Esophagus squamous epithelium (tissue), 5 donors: ENCODE measurements around the gene PRKN. TPM values are rescaled to one million over a fixed set of nuclear protein-coding genes. Genes with fewer than 3 reads are reported as not detected.

Experiments used
- DNase-seq: peaks from one replicate; lab custom pipeline; 2025; lab: John Stamatoyannopoulos, UW
- H3K27ac ChIP-seq, 4 donors: fragments of 200-600 bp; sonication (generic); one replicate each; pipeline ENCODE4 v1.5.1; 2016 to 2019; ENCODE audit warnings: mild to moderate bottlenecking in 1 of 4
- H3K27me3 ChIP-seq, 4 donors: fragments of 200-600 bp; sonication (generic); 1 replicate in 3 of 4; 2 replicates in 1 of 4; pipeline versions ENCODE4 v1.5.1 to v1.6.0; 2017 to 2021; ENCODE audit warnings: antibody characterized with exemption in 1 of 4
- H3K36me3 ChIP-seq, 3 donors: fragments of 200-600 bp; sonication (generic); one replicate each; pipeline ENCODE4 v1.5.1; 2016 to 2019
- H3K4me1 ChIP-seq, 3 donors: fragments of 200-600 bp; sonication (generic); one replicate each; pipeline ENCODE4 v1.5.1; 2017 to 2019
- H3K4me3 ChIP-seq, 4 donors: fragments of 200-600 bp; sonication (generic); 1 replicate in 3 of 4; 2 replicates in 1 of 4; pipeline ENCODE4 v1.5.1; 2016 to 2019; ENCODE audit warnings: mild to moderate bottlenecking in 2 of 4, moderate library complexity in 1 of 4
- H3K9me3 ChIP-seq, 3 donors: fragments of 200-600 bp; sonication (generic); one replicate each; pipeline ENCODE4 v1.5.1; 2016 to 2019
- CTCF ChIP-seq, 6 experiments: fragments of 450-650 bp in 4 of 6; fragments of 200-600 bp in 2 of 6; sonication (generic) in 2 of 6; IDR thresholded peaks; one replicate each; pipeline ENCODE4 v1.5.1; 2016 to 2019; ENCODE audit warnings: antibody characterized with exemption in 6 of 6, mild to moderate bottlenecking in 4 of 6, moderate library complexity in 4 of 6
- POLR2A ChIP-seq, 4 donors: fragments of 450-650 bp; IDR thresholded peaks; one replicate each; pipeline ENCODE4 v1.6.1; 2017; ENCODE audit warnings: antibody characterized with exemption in 4 of 4, mild to moderate bottlenecking in 4 of 4, moderate library complexity in 3 of 4
- WGBS, 2 donors: methylation state at CpG; one replicate each; pipeline ENCODE4 v1.1.5; 2018; 5-methylcytosine and 5-hydroxymethylcytosine counted together
- intact Hi-C: fragments of 100-400 bp; cut with DNase I; formaldehyde crosslinking; loops from one replicate; pipeline ENCODE4 v1.15.0; 2022
- total RNA-seq, 4 donors: library from RNA; depleted of rRNA; stranded (reverse); fragments of >200 nt; gene quantifications; one replicate each; pipeline ENCODE4 v1.1.0, GENCODE V29; 2016
- donor health status: DM: yes; HTN: yes; CAD: no.

Gene PRKN
- total RNA-seq, 4 donors from 2014 or later = 0.70 to 5.5 (median 2.2) TPM

- H3K27ac ChIP-seq = no peak overlapping the region
- H3K4me1 ChIP-seq = no peaks in the 10 kb centered on the region
- H3K9me3 ChIP-seq = no peaks in the 10 kb centered on the region
- DNase-seq = no peak
- TF ChIP-seq CTCF (IDR thresholded peaks at IDR 0.05) = no peak
- no peak for TF ChIP-seq POLR2A (IDR thresholded peaks at IDR 0.05)
- H3K27me3 ChIP-seq = no peaks in the 10 kb centered on the region
- intact Hi-C loops = no loop called here
- no peaks in the 10 kb centered on the region for H3K36me3 ChIP-seq
- 44 to 58% methylated on average over 2 of the region's 2 CpGs for whole genome bisulfite sequencing, 2 donors
- H3K4me3 ChIP-seq = no peak overlapping the region
Measured at GRCh38 chr6:161463071-161463470, 1264.5 kb downstream of the PRKN start.

- intact Hi-C loops = no loop called here
- Histone ChIP-seq H3K4me1 (no peaks in the 10 kb centered on the region), H3K9me3 (no peaks in the 10 kb centered on the region), H3K27me3 (no peaks in the 10 kb centered on the region), H3K27ac (no peak overlapping the region), H3K4me3 (no peak overlapping the region), H3K36me3 (no peaks in the 10 kb centered on the region)
- TF ChIP-seq POLR2A (IDR thresholded peaks at IDR 0.05) (no peak), CTCF (IDR thresholded peaks at IDR 0.05) (no peak)
- no peak for DNase-seq
- WGBS, 2 donors = 50 to 68% methylated on average over 2 of the region's 2 CpGs
Measured at GRCh38 chr6:161462148-161462547, 1265.4 kb downstream of the PRKN start.

- Histone ChIP-seq H3K4me3 (no peak overlapping the region), H3K27me3 (no peaks in the 10 kb centered on the region), H3K4me1 (no peaks in the 10 kb centered on the region), H3K9me3 (no peaks in the 10 kb centered on the region), H3K36me3 (no peaks in the 10 kb centered on the region), H3K27ac (no peak overlapping the region)
- intact Hi-C loops = no loop called here
- TF ChIP-seq POLR2A (IDR thresholded peaks at IDR 0.05) = no peak
- TF ChIP-seq CTCF (IDR thresholded peaks at IDR 0.05) = no peak
- no peak for DNase-seq
- 25 to 33% methylated on average over 1 of the region's 1 CpG for WGBS, 2 donors
Measured at GRCh38 chr6:161459008-161459615, 1268.5 kb downstream of the PRKN start.

GRCh38 chr6:161458201-161458951 is 1269.2 kb downstream of the PRKN start:
- Histone ChIP-seq H3K36me3 (no peaks in the 10 kb centered on the region), H3K4me3 (no peak overlapping the region), H3K27me3 (no peaks in the 10 kb centered on the region), H3K27ac (no peak overlapping the region), H3K9me3 (no peaks in the 10 kb centered on the region), H3K4me1 (no peaks in the 10 kb centered on the region)
- intact Hi-C loops = no loop called here
- no peak for TF ChIP-seq POLR2A (IDR thresholded peaks at IDR 0.05)
- TF ChIP-seq CTCF (IDR thresholded peaks at IDR 0.05) = no peak
- 71 to 74% methylated on average over 9 to 12 of the region's 12 CpGs for WGBS, 2 donors
- no peak for DNase-seq

- H3K4me3 ChIP-seq = no peak overlapping the region
- intact Hi-C loops = no loop called here
- H3K27ac ChIP-seq = no peak overlapping the region
- TF ChIP-seq CTCF (IDR thresholded peaks at IDR 0.05) = no peak
- no peak for TF ChIP-seq POLR2A (IDR thresholded peaks at IDR 0.05)
- H3K4me1 ChIP-seq = no peaks in the 10 kb centered on the region
- H3K27me3 ChIP-seq = no peaks in the 10 kb centered on the region
- H3K9me3 ChIP-seq = no peaks in the 10 kb centered on the region
- H3K36me3 ChIP-seq = no peaks in the 10 kb centered on the region
- DNase-seq = no peak
- 77 to 86% methylated on average over 5 of the region's 5 CpGs for WGBS, 2 donors
Measured at GRCh38 chr6:161455848-161456247, 1271.7 kb downstream of the PRKN start.
